Dendritic cell treated with granulocyte-macrophage colony-stimulating factor and Interleukin-4, amounts not matched to agents 40 ng/mL and 50 ng/mL, for 4 days (primary cell): ENCODE data around the gene TANK.
A peak's percentile ranks its signal among the peaks of the same experiment; 100 is the strongest.
"Not testable (repeated sequence)": the region's sequence is repeated elsewhere in the genome, so short reads cannot be mapped to it uniquely, and the experiment has no call there.

Source experiments
- H3K27ac Mint-ChIP-seq: one replicate; pipeline ENCODE4 v1.8.0; 2022; ENCODE audit warnings: mild to moderate bottlenecking, mixed read lengths
- H3K27me3 Mint-ChIP-seq: one replicate; pipeline ENCODE4 v1.8.0; 2022; ENCODE audit warnings: mild to moderate bottlenecking, mixed read lengths
- H3K36me3 Mint-ChIP-seq: one replicate; pipeline ENCODE4 v1.8.0; 2022; ENCODE audit warnings: low read depth, mixed read lengths
- H3K4me1 Mint-ChIP-seq: one replicate; pipeline ENCODE4 v1.8.0; 2022; ENCODE audit warnings: low read depth, mixed read lengths
- H3K4me3 Mint-ChIP-seq: one replicate; pipeline ENCODE4 v1.8.0; 2022; ENCODE audit warnings: mild to moderate bottlenecking, moderate library complexity, mixed read lengths
- H3K9me3 Mint-ChIP-seq: one replicate; pipeline ENCODE4 v1.8.0; 2022; ENCODE audit warnings: mixed read lengths
- intact Hi-C: fragments of 100-400 bp; cut with micrococcal nuclease; formaldehyde crosslinking; loops from one replicate; pipeline ENCODE4 v1.15.0; 2022

The TANK gene

DNA sequence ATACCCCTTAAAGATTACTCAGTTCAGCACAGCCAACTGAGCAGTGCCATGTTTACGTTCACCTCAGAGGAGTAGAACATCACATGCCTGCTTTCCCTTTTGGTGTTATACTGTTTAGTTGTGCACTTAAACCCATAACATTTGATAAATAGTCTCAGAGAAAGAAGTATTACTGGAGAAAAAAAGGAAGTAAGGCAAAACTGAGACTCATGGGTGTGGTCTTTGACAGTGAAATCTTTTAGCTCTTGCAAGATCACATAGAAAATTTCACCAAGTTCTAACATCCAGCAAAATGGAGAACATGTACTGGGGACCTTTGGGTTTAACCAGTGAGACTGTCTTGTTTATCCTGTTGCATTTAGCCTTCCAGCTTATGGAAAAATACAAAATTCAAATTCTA, 5.6 kb downstream of the TANK start:
- Mint-ChIP-seq H3K27me3 (no peaks in the 10 kb centered on the region), H3K27ac (peak overlapping the region; percentile 78), H3K36me3 (peaks cover 53% of the 10 kb centered on the region), H3K4me3 (peak overlapping the region; percentile 20), H3K4me1 (peaks cover 79% of the 10 kb centered on the region), H3K9me3 (no peaks in the 10 kb centered on the region)
- intact Hi-C loops, result no loop called here

DNA sequence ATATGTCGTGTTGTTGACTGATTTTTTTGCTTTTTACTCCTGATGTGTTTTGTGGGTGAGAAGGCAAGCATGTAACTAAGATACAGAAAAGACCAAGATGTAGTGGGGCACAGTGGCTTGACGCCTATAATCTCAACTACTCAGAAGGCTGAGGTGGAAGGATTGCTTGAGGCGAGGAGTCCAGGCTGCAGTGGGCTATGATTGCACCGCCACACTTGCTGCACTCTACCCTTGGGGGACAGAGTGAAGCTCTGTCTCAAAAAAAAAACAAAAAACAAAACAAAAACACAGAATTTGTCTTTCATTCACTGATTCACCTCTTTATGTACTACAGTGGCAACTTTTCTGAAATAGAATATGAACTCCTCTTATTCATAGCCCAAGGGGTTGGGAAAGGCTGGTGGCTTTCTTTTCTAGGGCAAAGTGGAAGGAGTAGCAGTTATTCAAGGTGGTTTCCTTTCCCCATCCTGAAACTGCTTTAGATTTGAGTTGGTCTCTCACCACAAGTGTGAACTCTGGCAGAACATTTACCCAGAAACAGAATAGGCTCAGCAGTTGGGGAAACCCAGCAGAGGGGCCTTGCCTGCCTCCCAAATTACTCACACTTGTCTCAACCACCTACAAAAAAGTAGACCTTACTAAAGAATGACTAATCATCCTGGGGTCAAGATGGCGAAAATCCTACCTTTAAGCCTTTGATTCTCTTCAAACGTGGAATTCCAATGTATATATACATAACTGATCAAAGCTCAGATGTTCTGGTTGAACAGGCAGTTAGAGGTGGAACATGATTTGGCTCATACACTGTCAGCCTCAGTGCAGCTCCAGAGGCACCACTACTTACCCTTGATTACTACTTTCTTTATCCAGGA, 6.5 kb downstream of the TANK start:
- Mint-ChIP-seq H3K9me3 (no peaks in the 10 kb centered on the region), H3K4me3 (no peak overlapping the region)

DNA sequence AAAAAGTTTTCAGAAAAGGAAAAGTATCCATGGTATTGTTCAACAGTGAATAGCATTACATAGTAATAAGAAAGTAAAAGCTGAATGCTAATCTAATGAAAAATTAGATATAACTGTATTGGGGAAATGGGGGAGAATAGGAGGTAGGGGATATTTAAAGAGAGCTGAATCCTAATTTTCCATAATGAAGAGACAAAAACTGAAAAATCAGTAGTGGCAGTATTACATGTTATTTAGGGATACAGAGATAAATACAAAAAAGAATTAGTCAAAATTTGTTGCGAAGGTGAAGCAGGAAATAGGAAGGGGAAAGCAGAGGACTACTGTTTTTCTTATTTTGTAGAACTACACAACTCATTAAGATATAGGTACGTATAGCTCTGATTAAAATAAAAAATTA, 9.1 kb downstream of the TANK start:
- Mint-ChIP-seq H3K27ac (peak overlapping the region; percentile 52), H3K4me1 (peaks cover 88% of the 10 kb centered on the region), H3K4me3 (no peak overlapping the region), H3K27me3 (no peaks in the 10 kb centered on the region), H3K36me3 (peaks cover 44% of the 10 kb centered on the region), H3K9me3 (peaks cover 13% of the 10 kb centered on the region)
- intact Hi-C loops, result no loop called here

More for the DNA sequence above, 6.5 kb downstream of the TANK start:
- H3K27ac Mint-ChIP-seq, result peak overlapping the region; percentile 78
- peaks cover 81% of the 10 kb centered on the region for H3K4me1 Mint-ChIP-seq
- intact Hi-C loops, result no loop called here
- H3K36me3 Mint-ChIP-seq, result peaks cover 47% of the 10 kb centered on the region
- no peaks in the 10 kb centered on the region for H3K27me3 Mint-ChIP-seq

DNA sequence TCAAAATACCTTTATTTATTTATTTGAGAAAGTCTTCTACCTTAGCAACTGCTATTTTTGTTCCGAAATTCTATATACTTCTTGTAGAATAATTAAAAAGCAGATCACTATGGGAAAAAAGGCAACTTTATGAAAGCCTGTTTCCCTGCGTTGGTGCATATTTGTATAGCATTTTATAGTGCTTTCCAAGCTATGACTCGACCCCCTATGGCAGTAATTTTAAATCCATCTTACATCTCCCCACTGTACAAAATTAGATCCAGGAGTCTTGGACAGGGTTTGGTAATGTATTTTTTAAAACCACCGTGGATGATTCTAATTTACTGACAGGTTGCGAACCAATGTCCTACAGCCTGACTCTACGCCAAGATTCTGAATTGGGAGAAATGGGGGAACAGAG, 10.1 kb downstream of the TANK start:
- H3K36me3 Mint-ChIP-seq, result peaks cover 48% of the 10 kb centered on the region
- H3K9me3 Mint-ChIP-seq, result peaks cover 13% of the 10 kb centered on the region
- no peaks in the 10 kb centered on the region for H3K27me3 Mint-ChIP-seq
- H3K27ac Mint-ChIP-seq, result peak overlapping the region; percentile 64
- H3K4me3 Mint-ChIP-seq, result no peak overlapping the region
- intact Hi-C loops, result loop anchor here (5.0 kb wide), 1 partner anchor 33 kb away; no protein-coding TSS in a partner anchor
- H3K4me1 Mint-ChIP-seq, result peaks cover 89% of the 10 kb centered on the region

- Mint-ChIP-seq H3K9me3 (peaks cover 13% of the 10 kb centered on the region), H3K27me3 (no peaks in the 10 kb centered on the region), H3K27ac (peak overlapping the region; percentile 64), H3K36me3 (peaks cover 51% of the 10 kb centered on the region), H3K4me3 (peak overlapping the region; percentile 13), H3K4me1 (peaks cover 89% of the 10 kb centered on the region)
- intact Hi-C loops, result loop anchor here (5.0 kb wide), 1 partner anchor 34 kb away; no protein-coding TSS in a partner anchor
Observed at GRCh38 chr2:161170958-161171932, 11.0 kb downstream of the TANK start.

DNA sequence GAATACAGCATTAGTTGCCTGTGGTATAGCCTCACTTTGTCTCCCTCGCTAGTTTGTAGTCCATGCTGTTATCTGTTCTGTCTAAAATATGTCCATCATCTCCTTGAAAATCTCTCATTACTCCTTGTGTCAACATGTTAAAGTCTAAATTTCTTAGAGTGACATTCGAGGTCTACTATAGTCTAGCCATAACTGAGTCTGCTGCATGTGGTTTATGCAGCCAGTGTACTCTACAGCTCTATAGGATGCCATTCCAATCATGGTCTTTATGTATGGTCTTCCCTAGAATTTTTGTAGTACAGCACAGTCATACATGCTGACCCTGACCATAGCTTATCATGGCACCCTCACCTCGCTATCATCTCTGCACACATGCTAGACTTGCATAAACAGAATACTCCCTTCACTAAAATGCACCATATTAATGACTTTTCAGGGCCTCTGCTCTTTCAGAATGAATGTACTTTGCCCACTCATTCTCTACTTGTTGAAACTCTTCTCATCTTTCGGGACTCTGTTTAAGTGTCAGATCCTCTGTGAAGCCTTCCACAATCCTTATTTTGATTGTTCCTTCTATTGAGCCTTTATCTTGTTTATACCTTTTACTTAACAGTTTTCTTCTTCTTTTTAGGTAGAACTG, 12.8 kb downstream of the TANK start:
- Mint-ChIP-seq H3K36me3 (peaks cover 49% of the 10 kb centered on the region), H3K27me3 (no peaks in the 10 kb centered on the region), H3K4me1 (peaks cover 79% of the 10 kb centered on the region), H3K27ac (peak overlapping the region; percentile 67), H3K9me3 (peaks cover 13% of the 10 kb centered on the region), H3K4me3 (no peak overlapping the region)
- intact Hi-C loops, result loop anchor here (5.0 kb wide), 1 partner anchor 36 kb away; no protein-coding TSS in a partner anchor

DNA sequence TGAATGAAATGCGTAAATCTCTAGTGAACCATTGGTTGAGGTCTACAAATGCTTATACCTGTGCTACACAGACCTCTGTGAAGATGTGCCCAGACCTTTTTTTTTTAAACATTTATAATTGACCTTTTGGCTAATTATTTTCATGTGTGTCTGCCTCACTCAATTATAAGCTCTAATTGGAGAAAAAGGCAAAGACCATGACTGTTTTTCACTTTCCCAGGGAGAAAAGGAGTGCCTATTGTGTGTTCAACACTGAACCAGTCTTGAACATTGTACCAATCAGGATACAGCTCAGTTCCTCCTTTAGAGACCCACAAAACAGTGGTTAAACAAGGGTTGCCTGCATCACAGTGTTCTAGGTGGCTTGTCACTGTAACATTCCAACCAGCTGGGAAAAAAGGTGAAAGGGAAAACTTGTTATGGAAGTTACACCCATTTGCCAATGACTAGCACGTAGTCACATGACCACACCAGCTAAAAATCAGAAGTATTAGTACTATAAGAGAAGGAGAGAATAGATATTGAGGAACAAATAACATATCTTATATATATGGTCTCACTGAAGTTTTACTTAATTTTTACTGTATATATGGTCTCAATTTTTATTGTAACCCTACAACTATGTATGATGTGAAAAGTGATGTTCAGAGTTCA, 13.4 kb downstream of the TANK start:
- no peak overlapping the region for H3K4me3 Mint-ChIP-seq
- H3K27ac Mint-ChIP-seq, result peak overlapping the region; percentile 67
- intact Hi-C loops, result loop anchor here (5.0 kb wide), 1 partner anchor 36 kb away; no protein-coding TSS in a partner anchor
- peaks cover 13% of the 10 kb centered on the region for H3K9me3 Mint-ChIP-seq
- peaks cover 53% of the 10 kb centered on the region for H3K36me3 Mint-ChIP-seq
- H3K27me3 Mint-ChIP-seq, result no peaks in the 10 kb centered on the region
- H3K4me1 Mint-ChIP-seq, result peaks cover 78% of the 10 kb centered on the region

- Mint-ChIP-seq H3K36me3 (peaks cover 79% of the 10 kb centered on the region), H3K4me1 (peaks cover 46% of the 10 kb centered on the region), H3K9me3 (peaks cover 6% of the 10 kb centered on the region), H3K27ac (no peak overlapping the region), H3K4me3 (no peak overlapping the region), H3K27me3 (no peaks in the 10 kb centered on the region)
- intact Hi-C loops, result no loop called here
Observed at GRCh38 chr2:161177969-161178368, 17.7 kb downstream of the TANK start.

DNA sequence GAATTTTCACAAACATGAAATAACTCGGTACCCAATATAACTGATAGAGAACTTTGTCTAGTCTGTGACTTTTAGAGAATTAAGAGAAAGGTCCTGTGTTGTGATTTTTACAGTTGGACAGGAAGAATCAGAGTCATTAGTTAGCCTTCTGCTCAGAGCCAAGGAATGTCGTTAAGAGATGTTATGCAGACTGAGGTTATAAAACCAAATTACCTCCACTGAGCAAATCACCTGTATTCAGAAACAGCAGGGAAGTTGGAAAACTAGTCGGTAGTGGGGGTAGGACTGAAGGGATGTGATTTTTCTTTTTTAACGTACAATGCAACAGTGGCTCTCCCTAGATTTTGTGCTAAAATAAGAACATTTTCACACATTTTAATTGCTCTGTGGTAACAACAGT, 18.5 kb downstream of the TANK start:
- H3K27me3 Mint-ChIP-seq, result no peaks in the 10 kb centered on the region
- peaks cover 76% of the 10 kb centered on the region for H3K36me3 Mint-ChIP-seq
- H3K4me1 Mint-ChIP-seq, result peaks cover 41% of the 10 kb centered on the region
- no peak overlapping the region for H3K27ac Mint-ChIP-seq
- intact Hi-C loops, result no loop called here
- H3K4me3 Mint-ChIP-seq, result no peak overlapping the region
- no peaks in the 10 kb centered on the region for H3K9me3 Mint-ChIP-seq

DNA sequence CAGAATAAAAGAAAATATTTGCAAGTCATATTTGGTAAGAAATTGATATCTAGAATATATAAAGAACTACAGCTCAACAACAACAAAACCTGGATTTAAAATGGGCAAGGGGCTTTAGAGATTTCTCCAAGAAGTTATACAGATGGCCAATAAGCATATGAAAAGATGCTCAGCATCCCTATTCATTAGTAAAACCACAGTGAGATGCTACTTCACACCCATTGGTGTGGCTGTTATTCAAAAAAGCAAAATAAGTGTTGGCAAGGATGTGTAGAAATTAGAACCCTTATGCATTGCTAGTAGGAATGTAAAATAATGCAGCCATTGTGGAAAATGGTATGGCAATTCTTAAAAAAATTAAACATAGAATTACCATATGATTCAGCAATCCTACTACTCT, 29.8 kb downstream of the TANK start:
- peaks cover 57% of the 10 kb centered on the region for H3K4me1 Mint-ChIP-seq

GRCh38 chr2:161195602-161196001, 35.4 kb downstream of the TANK start:
- H3K27ac Mint-ChIP-seq, H3K27me3 Mint-ChIP-seq, H3K4me3 Mint-ChIP-seq, H3K9me3 Mint-ChIP-seq, intact Hi-C loops: not testable (repeated sequence)
- H3K36me3 Mint-ChIP-seq, result peaks cover 64% of the 10 kb centered on the region
- peaks cover 42% of the 10 kb centered on the region for H3K4me1 Mint-ChIP-seq

More for the DNA sequence above, 29.8 kb downstream of the TANK start:
- Mint-ChIP-seq H3K27me3 (no peaks in the 10 kb centered on the region), H3K27ac (no peak overlapping the region), H3K4me3 (no peak overlapping the region), H3K36me3 (peaks cover 84% of the 10 kb centered on the region), H3K9me3 (no peaks in the 10 kb centered on the region)
- intact Hi-C loops, result no loop called here

DNA sequence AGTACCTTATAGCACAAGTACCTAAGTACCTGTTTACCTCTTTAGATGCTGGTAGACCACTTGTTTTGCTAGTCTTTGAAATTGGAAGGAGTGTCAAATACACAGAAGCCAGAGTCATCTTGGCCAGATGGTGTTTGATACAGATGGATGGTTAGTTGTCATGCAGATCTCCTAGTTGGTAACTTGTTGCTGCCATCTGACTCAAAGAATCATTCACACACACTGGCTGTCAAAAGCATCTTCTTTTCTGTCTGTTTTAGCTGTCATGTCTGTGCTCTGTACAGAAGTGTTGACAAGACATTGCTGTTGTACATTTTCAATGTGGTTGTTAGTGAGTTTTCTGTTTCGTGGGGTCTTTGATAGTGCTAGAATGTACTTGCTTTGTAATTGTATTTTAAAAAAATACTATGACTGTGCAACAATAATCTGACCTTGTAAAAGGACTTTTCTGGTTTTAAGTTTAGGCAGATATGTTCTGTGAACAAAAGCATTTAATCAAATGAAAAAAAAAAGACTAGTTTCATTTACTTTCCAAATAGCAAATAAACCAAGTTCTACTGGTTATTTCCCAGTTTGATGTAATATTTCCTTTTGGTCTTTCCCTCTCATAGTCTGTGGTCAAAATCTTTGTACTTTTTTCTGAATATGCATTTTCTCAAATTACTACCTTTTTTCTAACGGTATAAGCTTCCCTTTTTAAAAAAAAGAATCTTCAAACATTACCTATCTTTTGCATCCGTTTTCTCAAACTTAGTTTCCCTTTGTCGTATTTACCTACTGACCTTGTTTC, 39.9 kb downstream of the TANK start:
- intact Hi-C loops, result no loop called here
- peaks cover 42% of the 10 kb centered on the region for H3K36me3 Mint-ChIP-seq
- no peaks in the 10 kb centered on the region for H3K9me3 Mint-ChIP-seq
- H3K4me3 Mint-ChIP-seq, result no peak overlapping the region
- no peaks in the 10 kb centered on the region for H3K27me3 Mint-ChIP-seq
- peaks cover 18% of the 10 kb centered on the region for H3K4me1 Mint-ChIP-seq
- H3K27ac Mint-ChIP-seq, result no peak overlapping the region
